ENCODE measurements around the gene CSNK1E. TPM values are rescaled to one million over a fixed set of nuclear protein-coding genes. Genes with fewer than 3 reads are reported as not detected.

The CSNK1E gene
- total RNA-seq, 1 donor, result 69.1 TPM

GRCh38 chr22:38304526-38304925 lies 12.7 kb downstream of the CSNK1E start:
- Histone ChIP-seq H3K4me1 (ENCODE audit: insufficient read depth, low read length) (peaks cover 11% of the 10 kb centered on the region), H3K27me3 (ENCODE audit: insufficient read depth, low read length) (no peaks in the 10 kb centered on the region), H3K4me3 (ENCODE audit: low read length) (no peak overlapping the region), H3K9me3 (ENCODE audit: low read depth, low read length) (no peaks in the 10 kb centered on the region)

DNA sequence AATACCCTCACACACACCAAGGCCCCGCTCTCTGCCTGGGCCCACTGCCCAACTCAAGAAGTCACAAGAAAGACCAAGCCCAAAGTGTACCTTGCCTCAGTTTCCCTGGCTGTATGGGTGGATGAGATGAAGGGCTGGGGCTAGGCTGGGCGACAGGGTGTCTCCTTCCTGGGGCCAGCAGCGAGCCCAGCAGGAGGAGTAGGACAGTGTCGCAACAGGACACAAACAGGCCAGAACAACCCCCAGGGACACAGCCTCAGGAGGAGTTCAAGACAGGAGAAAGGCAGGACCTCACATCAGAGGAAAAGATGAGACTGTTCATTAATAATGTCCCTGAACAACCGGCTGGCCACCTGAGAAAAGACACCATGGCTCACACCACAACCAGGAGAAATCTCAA lies 13.3 kb downstream of the CSNK1E start:
- no peak overlapping the region for H3K4me3 ChIP-seq (ENCODE audit: low read length)
- peaks cover 11% of the 10 kb centered on the region for H3K4me1 ChIP-seq (ENCODE audit: insufficient read depth, low read length)
- no peaks in the 10 kb centered on the region for H3K27me3 ChIP-seq (ENCODE audit: insufficient read depth, low read length)
- H3K9me3 ChIP-seq (ENCODE audit: low read depth, low read length), result no peaks in the 10 kb centered on the region

DNA sequence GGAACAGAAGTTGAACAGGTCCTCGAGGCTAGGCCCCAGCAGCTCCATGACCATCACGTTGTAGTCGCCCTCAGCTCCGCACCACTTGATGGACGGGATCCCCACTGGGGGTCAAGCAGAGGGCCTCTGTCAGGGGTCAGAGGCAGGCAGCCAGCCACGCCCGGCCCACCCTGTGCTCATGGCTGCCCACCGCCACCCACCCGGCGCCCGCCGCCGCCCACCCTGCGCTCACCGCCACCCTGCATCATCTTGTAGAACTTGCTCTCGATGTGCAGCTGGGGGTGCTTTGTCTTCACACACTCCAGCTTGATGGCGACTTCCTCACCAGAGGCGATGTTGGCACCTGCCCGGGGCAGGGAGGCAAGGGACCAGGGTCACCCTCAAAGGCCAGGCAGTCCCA lies 14.3 kb downstream of the CSNK1E start:
- Histone ChIP-seq H3K4me3 (ENCODE audit: low read length) (no peak overlapping the region), H3K9me3 (ENCODE audit: low read depth, low read length) (no peaks in the 10 kb centered on the region), H3K27me3 (ENCODE audit: insufficient read depth, low read length) (no peaks in the 10 kb centered on the region), H3K4me1 (ENCODE audit: insufficient read depth, low read length) (peaks cover 11% of the 10 kb centered on the region)

DNA sequence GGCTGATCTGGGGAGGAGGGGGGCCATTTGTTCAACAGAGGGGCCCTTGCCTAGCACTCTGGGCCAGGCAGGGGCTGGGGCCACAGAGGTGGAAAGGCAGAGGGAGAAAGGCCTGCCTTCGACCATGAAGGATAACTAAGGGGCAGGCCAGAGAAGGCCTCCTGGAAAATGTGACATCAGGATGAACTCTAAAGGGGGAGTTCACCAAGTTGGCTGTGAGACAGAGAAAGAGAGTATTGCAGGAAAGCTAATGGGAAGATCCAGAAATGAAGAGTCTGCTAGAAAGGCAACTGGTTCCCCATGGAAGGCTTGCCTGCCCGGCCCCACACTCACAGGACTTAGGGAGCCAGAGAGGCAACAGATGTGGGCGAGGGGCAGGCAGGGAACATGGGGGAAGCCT lies 16.3 kb downstream of the CSNK1E start:
- H3K9me3 ChIP-seq (ENCODE audit: low read depth, low read length), result no peaks in the 10 kb centered on the region
- no peaks in the 10 kb centered on the region for H3K27me3 ChIP-seq (ENCODE audit: insufficient read depth, low read length)
- no peak overlapping the region for H3K4me3 ChIP-seq (ENCODE audit: low read length)

DNA sequence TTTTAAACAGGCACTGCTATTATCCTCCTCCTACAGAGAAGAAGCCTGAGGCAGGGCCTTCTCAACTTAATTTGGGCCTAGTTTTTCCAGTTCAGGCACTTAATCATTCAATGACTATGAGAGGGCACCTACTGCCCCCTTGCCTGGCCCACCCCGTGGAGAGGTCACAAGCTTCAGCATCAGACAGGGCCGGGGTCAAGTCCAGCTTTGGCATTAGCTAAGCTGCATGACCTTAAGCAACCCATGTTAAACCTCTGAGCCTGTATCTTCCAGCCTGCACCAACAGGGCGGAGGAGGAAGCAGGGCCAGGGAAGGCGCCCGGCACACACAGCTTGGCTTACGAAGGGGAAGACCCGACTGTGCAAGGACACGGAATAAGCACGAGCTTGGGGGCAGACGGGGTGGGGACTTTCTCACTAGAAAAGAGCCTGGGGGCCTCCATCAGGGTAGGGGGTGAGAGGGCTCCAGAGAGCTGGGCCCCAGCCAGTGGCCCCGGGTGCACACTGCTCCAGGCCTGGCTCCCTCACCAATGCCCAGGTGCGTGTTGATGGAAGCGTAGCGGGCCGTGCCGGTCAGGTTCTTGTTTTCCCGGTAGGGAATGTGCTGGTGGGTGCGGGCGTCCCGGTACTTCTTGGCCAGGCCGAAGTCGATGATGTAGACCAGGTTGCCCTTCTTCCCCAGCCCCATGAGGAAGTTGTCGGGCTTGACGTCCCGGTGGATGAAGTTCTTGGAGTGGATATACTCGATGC lies 16.9 kb downstream of the CSNK1E start:
- Histone ChIP-seq H3K9me3 (ENCODE audit: low read depth, low read length) (no peaks in the 10 kb centered on the region), H3K4me3 (ENCODE audit: low read length) (no peak overlapping the region), H3K4me1 (ENCODE audit: insufficient read depth, low read length) (peaks cover 1% of the 10 kb centered on the region), H3K27me3 (ENCODE audit: insufficient read depth, low read length) (no peaks in the 10 kb centered on the region)

More for the DNA sequence above, 16.3 kb downstream of the CSNK1E start:
- peaks cover 7% of the 10 kb centered on the region for H3K4me1 ChIP-seq (ENCODE audit: insufficient read depth, low read length)

- H3K4me1 ChIP-seq (ENCODE audit: insufficient read depth, low read length), result no peaks in the 10 kb centered on the region
- no peaks in the 10 kb centered on the region for H3K27me3 ChIP-seq (ENCODE audit: insufficient read depth, low read length)
- H3K4me3 ChIP-seq (ENCODE audit: low read length), result no peak overlapping the region
- no peaks in the 10 kb centered on the region for H3K9me3 ChIP-seq (ENCODE audit: low read depth, low read length)
These were observed 17.5 kb downstream of the CSNK1E start for GRCh38 chr22:38299770-38300102.

- Histone ChIP-seq H3K9me3 (ENCODE audit: low read depth, low read length) (no peaks in the 10 kb centered on the region), H3K4me3 (ENCODE audit: low read length) (no peak overlapping the region), H3K4me1 (ENCODE audit: insufficient read depth, low read length) (no peaks in the 10 kb centered on the region), H3K27me3 (ENCODE audit: insufficient read depth, low read length) (no peaks in the 10 kb centered on the region)
These were observed 18.8 kb downstream of the CSNK1E start for GRCh38 chr22:38298312-38299005.

DNA sequence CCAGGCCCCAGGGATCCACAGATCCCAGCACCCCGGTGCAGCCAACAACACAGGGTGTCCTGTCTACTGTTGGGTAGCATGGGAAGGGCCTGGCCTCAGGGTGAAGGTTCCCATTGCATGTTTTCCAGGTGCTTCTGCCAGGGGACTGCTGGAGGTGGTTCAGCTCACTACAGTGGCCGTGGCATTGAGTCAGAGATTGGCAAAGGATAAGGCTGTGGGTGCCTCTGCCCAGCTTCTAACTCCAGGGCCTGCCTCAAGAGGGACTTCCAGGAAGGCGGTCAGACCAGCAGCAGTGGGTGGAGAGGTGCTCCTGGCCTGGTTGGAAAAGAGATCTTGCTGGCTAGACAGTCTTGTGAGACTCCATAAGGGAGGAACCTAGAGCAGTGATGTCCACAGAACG lies 20.9 kb downstream of the CSNK1E start:
- H3K4me1 ChIP-seq (ENCODE audit: insufficient read depth, low read length), result no peaks in the 10 kb centered on the region
- H3K4me3 ChIP-seq (ENCODE audit: low read length), result no peak overlapping the region
- H3K9me3 ChIP-seq (ENCODE audit: low read depth, low read length), result no peaks in the 10 kb centered on the region
- no peaks in the 10 kb centered on the region for H3K27me3 ChIP-seq (ENCODE audit: insufficient read depth, low read length)

- Histone ChIP-seq H3K4me1 (ENCODE audit: insufficient read depth, low read length) (no peaks in the 10 kb centered on the region), H3K27me3 (ENCODE audit: insufficient read depth, low read length) (no peaks in the 10 kb centered on the region), H3K4me3 (ENCODE audit: low read length) (no peak overlapping the region), H3K9me3 (ENCODE audit: low read depth, low read length) (no peaks in the 10 kb centered on the region)
These were observed 21.4 kb downstream of the CSNK1E start for GRCh38 chr22:38295863-38296262.

DNA sequence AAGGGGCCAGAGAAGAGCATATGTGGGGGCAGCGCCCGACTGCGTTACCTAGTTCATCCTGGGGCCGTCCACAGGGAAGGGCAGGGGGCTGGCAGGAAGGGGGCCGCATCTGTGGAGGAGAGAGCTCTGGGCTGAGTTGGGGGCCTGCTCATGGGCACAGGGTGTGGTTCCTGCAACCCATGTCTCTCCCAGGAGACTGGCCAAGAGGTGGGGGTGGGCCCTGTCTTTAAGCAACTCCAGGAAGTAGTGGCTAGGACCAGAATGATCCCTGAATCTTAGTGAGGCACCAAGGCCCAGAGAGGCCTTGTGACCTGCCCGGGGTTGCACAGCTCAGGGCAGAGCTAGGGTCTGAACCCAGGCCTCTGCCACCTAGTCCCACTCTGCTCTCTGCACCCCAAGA lies 21.9 kb downstream of the CSNK1E start:
- no peaks in the 10 kb centered on the region for H3K27me3 ChIP-seq (ENCODE audit: insufficient read depth, low read length)

GRCh38 chr22:38294193-38294592 lies 23.0 kb downstream of the CSNK1E start:
- peaks cover 6% of the 10 kb centered on the region for H3K4me1 ChIP-seq (ENCODE audit: insufficient read depth, low read length)
- no peaks in the 10 kb centered on the region for H3K9me3 ChIP-seq (ENCODE audit: low read depth, low read length)
- no peaks in the 10 kb centered on the region for H3K27me3 ChIP-seq (ENCODE audit: insufficient read depth, low read length)
- H3K4me3 ChIP-seq (ENCODE audit: low read length), result no peak overlapping the region

More for the DNA sequence above, 21.9 kb downstream of the CSNK1E start:
- H3K4me1 ChIP-seq (ENCODE audit: insufficient read depth, low read length), result no peaks in the 10 kb centered on the region
- H3K4me3 ChIP-seq (ENCODE audit: low read length), result no peak overlapping the region
- H3K9me3 ChIP-seq (ENCODE audit: low read depth, low read length), result no peaks in the 10 kb centered on the region

GRCh38 chr22:38292694-38293093 lies 24.5 kb downstream of the CSNK1E start:
- Histone ChIP-seq H3K4me1 (ENCODE audit: insufficient read depth, low read length) (peaks cover 6% of the 10 kb centered on the region), H3K9me3 (ENCODE audit: low read depth, low read length) (no peaks in the 10 kb centered on the region), H3K4me3 (ENCODE audit: low read length) (no peak overlapping the region), H3K27me3 (ENCODE audit: insufficient read depth, low read length) (no peaks in the 10 kb centered on the region)

- Histone ChIP-seq H3K9me3 (ENCODE audit: low read depth, low read length) (no peaks in the 10 kb centered on the region), H3K27me3 (ENCODE audit: insufficient read depth, low read length) (no peaks in the 10 kb centered on the region)
These were observed 25.9 kb downstream of the CSNK1E start for GRCh38 chr22:38291201-38291777.

GRCh38 chr22:38290347-38290746 lies 26.9 kb downstream of the CSNK1E start:
- H3K4me1 ChIP-seq (ENCODE audit: insufficient read depth, low read length), result peaks cover 6% of the 10 kb centered on the region
- H3K4me3 ChIP-seq (ENCODE audit: low read length), result no peak overlapping the region
- no peaks in the 10 kb centered on the region for H3K9me3 ChIP-seq (ENCODE audit: low read depth, low read length)
- no peaks in the 10 kb centered on the region for H3K27me3 ChIP-seq (ENCODE audit: insufficient read depth, low read length)

More at GRCh38 chr22:38291201-38291777, 25.9 kb downstream of the CSNK1E start:
- Histone ChIP-seq H3K4me3 (ENCODE audit: low read length) (no peak overlapping the region), H3K4me1 (ENCODE audit: insufficient read depth, low read length) (peaks cover 6% of the 10 kb centered on the region)

GRCh38 chr22:38289583-38290082 lies 27.6 kb downstream of the CSNK1E start:
- H3K27me3 ChIP-seq (ENCODE audit: insufficient read depth, low read length), result no peaks in the 10 kb centered on the region
- H3K4me3 ChIP-seq (ENCODE audit: low read length), result no peak overlapping the region
- peaks cover 6% of the 10 kb centered on the region for H3K4me1 ChIP-seq (ENCODE audit: insufficient read depth, low read length)
- no peaks in the 10 kb centered on the region for H3K9me3 ChIP-seq (ENCODE audit: low read depth, low read length)

Measured in mononuclear cell (primary cell).